GM18517 (cell line): ENCODE measurements around the gene ESPN.
"Not testable (repeated sequence)": the region's sequence is repeated elsewhere in the genome, so short reads cannot be mapped to it uniquely, and the experiment has no call there.

Experiments
- ATAC-seq: cut with Tn5 transposase; IDR thresholded peaks from one replicate; pipeline ENCODE4 v1.9.1; 2021; ENCODE audit warnings: mild to moderate bottlenecking, moderate library complexity; ENCODE audit not compliant: unreplicated experiment

Gene ESPN

DNA sequence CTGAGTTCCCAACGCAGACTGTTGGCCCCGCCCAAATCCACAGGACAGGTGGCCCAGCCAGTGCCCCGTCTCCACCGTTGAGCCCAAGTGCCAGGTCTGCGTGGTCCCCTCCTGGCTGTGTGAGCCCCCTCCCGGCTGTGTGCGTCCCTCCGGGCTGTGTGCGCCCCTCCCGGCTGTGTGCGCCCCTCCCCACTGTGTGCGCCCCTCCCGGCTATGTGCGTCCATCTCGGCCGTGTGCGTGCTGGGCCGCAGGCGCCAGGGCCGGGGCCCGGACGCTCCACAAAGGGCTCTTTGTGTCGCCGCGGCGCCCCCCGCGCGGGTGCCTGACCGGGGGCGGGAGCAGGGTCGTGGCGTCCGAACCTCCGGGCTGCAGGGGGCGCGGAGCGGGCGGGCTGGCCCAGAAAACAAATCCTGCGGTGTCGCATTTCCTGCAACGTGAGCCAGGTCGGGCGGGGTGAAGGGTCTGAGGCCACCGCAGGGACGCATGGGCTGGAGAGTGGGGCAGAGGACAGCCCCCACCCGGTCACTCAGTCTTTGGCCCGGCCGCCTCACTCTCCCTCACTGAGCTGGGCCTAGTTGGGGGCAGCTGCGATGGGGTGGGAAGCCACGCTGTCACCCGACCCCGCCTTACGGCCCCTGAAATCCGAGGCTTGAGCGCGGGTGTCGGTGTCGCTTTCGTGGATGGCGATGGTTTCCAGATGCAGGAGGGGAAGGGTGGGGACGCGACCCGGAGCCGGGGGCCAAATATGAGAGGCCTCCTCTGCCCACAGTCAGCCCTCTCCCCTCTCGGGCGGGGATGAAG lies 22.6 kb downstream of the ESPN start:
- ATAC-seq = no peak

DNA sequence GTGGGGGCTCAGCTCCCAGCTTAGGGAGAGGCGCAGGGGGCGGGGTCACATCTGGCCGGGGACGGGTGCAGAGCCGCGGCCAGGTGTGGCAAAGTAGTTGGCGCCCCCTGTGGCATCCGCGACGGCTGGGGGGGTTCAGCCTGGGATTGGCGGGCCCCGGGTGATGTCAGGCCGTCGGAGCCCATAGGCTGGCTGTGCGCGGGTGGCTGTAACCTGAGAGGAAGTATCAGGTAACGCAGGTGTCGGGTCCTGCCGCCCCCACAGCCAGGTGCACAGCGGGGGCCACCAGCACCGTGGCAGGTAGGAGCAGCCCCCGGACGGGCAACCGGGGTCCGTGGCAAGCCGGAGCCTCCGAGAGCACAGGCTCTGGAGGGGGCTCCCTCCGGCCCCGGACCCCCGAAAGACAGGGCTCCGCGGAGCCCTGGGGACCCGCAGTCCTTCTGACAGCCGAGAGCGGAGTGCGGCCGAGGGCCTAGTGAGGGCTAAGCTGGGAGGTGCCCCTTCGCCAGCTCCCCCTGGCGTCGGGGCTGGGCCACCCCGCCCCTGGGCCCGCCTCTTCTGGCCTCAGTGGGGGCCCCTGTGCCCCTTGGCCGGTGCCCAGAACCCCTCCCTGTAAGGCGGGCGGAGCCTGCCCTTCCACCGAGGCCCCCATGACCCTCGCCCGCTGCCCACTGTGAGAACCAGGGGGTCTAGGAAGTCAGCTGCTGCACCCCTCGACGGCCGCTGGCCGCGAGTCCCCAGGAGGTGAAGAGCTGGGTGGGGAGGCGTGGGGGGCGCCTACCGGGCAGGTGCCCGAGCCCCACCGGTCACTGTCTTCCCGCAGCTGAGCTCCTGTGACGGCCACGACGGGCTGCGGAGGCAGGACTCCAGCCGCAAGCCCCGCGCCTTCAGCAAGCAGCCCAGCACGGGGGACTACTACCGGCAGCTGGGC lies 23.5 kb downstream of the ESPN start:
- no peak for ATAC-seq

DNA sequence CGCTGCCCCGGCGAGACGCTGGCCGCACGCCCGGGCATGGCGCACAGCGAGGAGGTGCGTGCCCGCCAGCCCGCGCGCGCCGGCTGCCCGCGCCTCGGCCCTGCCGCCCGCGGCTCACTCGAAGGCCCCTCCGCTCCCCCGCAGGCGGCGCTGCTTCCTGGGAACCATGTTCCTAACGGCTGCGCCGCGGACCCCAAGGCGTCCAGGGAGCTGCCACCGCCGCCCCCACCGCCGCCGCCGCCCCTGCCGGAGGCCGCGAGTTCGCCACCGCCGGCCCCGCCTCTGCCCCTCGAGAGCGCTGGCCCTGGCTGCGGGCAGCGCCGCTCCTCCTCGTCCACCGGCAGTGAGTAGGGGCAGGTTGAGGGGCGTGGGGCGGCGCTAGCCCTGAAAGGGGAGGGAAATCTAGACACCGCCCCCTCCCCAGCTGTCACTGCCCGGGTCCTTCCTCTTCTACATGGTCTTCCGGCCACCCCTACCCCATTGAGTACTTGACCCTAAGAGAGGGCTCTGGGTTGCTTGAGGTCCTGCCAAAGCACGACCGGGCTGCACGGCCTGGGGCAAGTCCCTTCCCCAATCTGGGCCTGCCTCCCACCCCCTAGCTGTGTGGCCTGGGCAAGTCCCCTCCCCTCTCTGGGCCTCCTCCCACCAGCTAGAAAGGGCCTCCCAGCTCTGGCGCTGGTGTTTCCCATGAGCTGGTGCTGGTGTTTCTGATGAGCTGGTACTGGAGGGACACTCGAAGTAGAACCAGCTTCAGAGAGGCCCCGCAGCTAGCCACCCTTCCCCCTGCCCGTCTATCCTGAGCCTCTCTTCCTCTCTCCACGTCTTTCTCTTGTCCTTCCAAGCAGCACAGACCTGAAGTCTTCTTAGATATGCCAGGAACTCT lies 24.4 kb downstream of the ESPN start:
- ATAC-seq = no peak

DNA sequence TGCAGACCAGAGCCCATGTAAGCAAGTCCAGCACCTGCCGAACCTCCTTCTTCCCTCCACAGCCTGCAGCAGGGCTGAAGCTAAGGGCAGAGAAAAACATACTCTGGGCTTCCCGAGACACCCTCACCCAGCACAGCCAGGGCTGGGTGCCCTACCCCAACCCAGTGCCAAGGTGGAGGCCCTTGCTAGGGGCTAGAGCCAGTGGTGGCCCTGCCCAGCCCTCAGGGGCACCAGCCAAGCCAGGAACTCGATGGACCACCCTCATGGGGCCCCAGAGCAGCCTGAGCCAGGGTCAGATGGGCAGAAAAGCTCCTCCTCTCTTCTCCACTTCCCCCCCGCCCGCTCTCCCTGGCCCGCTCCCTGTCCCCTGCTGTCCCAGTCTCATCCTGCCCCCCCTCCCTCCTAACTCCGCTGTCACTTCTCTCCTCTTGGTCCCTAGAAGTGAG lies 25.5 kb downstream of the ESPN start:
- no peak for ATAC-seq

DNA sequence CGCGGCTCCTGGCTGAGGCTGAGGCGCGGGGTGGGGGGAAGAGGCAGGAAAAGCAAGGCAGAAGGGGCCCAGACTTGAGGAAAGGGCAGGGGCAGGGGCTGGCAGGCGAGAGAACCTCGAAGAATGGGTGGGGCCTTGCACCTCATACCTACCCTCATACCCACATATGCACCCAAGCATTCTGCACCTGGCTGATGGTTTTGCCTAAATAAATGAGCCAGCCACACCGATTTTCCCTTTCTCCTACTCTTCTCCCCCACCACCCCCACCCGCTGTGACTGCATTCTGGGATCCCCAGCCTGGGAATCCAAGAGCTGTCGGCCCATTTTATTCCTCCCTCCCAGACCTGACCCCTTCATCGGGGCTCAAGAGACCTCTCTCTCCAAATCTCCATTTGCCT lies 25.9 kb downstream of the ESPN start:
- ATAC-seq = not testable (repeated sequence)

DNA sequence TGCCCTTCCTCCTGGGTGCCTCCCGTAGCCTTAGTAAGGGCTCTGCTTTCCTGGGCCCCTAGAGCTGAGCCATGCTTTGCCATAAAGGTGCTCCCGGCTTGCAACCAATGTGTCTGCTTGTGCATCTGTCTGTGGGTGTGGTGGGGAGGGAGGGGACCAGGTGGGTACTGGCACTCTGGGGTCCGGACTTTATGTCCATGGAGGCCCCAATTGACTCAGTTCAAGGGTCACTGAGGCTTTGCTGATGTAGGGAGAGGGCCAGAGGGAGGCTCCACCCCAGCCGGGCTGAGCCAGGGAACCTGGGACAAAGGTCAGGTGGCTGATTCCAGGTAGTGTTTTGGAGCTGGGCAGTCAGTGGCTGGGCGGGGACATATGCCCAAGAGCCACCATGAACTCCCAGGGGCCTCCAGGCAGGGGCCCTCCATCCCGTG lies 26.4 kb downstream of the ESPN start:
- no peak for ATAC-seq

DNA sequence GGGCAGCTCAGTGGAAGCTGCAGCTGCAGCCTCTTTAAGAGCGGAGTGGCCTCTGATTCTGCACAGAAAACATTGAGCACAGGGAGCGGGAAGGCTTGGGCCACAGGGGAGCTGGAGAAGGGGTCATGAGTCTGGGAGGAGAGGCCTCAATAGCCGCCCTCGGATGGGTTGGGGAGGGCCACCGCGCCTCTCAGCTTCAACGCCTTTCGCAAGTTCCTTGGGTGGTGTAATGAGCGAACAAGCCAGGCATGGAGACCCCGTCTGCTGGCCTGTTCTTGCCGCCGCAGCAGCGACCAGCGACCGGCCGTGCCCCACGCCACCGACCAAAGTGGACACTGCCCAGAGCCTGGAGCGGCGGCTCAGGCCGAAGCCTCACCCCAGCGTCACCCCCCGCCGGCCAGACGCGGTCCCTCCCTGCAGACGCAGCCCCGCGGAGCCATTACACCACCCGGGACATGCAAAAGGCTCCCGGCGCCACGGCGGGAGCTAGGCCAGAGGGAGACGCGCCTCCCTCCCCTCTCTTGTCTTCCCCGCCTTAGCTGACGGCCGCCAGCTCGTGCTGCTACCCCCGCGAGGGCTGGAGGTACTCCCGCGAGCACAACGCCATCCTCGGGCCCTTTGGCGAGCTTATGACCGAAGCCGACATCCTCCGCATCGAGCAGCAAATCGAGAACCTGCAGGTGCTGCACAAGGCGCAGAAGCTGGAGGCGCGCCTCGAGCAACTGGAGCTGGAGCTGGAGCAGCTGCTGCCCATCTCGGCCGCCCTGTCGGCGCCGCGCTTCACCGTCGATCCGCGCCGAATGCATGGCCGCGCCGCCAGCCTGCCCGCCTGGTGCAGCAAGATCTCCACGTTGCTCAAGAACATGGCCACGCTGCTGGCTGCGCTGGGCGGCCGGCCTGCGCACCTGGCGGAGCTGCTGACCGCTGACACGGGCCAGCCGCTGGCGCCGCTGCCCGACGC lies 29.6 kb downstream of the ESPN start:
- ATAC-seq = not testable (repeated sequence)

DNA sequence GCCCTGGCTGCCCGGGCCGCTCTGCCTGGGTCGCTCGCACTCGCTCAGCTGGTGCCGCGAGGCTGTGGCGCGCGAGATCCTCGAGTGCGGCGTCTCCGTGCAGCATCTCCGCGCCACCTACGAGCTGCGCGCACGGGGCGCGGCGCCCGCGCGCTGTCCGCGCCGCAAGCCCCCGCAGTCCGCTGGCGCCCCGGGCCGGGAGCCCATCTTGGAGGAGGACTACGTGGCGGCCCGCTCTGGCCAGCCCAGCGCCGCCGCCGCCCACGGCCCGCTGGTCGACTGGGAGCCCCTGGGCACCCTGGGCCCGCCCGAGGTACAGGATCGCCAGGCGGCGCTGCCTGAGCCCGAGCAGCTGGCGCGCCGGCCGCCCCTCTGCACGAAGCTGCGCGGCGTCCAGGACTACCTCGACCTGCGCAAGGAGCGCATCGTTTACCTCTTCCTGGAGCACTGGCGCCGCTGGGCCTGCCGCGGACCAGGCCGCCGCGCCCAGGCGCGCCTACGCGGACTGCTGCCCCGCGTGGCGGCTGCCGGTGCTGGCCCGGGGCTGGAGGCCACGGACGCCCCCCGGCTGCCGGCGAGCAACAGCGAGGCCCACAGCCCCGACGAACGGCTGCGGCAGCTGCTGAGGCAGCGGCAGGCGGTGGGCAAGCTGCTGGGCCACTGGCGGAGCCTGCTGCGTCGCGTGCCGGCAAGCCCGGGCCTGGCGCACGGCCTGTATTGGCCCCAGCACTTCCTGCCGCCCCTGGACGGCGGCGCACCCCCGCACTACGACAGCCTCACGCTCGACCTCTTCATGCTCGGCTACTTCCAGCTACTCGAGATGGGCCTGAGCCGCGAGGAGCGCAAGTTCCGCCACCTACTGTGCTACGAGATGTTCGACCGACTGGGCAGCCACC lies 30.5 kb downstream of the ESPN start:
- no peak for ATAC-seq

DNA sequence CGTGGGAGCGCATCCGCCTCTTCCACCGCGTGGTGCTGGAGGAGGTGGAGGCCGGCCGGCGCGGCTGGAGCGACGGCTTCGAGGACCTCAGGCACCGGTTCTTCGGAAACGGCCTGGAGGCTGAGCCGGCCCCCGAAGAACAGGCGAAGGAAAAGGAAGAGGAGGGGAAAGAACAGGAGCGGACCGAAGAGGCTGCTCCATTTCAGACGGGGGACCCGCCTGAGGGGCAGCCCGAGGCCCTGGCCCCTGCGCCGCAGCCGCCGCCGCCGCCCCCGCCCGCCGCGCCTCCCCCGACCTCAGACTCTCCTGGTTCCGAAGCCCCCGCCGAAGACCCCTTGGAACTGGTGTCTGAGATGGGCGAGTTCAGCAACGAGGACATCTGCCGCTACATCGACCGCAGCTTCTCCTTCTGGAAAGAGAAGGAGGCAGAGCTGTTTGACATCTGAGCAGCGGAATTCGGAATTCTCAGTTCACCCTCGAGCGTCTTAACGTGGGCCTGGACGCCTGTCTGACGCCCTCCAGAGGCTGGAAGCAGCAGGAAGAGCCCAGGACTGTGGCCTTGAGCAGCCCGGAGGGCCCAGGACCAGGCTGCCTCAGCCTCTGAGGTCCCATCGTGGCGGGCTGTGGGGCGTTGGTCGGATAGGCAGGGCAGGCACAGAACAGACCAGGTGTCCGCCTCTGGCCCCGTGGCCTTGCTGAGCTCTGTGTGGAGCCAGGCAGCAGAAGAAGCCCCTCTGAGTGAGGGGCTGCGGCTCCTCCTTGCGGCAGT lies 31.4 kb downstream of the ESPN start:
- ATAC-seq = not testable (repeated sequence)

DNA sequence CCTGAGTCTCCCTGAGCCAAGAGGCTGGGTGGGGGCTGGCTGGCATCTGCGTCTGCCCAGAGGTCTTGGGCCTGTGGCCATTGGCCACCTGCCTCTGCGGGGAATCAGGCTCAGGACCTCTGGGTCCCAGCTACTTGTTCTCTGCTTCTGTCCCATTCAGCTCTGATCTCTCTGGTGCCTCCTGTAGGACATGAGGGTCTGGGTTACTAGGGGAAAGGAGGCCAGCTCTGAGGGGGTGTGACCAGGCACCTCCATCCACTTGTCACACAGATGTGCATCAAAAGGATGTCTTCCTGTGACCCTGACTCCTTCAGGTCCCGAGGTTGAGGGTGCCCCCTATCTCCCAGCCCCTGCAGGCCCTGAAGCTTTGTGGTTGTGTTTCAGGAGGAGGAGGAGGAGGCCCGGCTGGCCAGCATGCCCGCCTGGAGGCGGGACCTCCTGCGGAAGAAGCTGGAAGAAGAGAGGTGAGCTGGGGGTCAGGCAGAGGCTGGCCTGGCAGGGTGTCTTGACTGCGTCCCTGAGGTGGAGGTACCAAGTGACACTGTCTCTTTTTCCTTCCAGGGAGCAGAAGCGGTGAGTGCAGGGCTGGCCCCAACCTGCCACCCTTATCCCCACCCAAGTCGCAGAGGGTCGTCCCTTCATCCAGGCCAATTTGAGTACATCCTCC lies 32.4 kb downstream of the ESPN start:
- no peak for ATAC-seq

DNA sequence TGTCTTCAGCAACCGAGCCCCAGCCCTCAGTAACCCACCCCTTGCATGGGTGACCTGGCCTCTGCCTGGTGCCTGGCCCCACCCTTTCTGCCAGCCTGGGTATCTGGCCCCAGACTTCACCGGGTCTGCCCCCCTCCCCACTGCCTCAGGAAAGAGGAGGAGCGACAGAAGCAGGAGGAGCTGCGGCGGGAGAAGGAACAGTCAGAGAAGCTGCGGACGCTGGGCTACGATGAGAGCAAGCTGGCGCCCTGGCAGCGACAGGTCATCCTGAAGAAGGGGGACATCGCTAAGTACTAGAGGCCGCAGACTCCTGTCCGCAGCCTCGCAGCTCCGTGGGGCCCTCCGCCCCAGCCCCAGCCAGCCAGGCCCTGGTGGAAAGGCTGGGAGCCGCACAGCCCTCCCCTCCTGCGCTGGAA lies 35.3 kb downstream of the ESPN start:
- no peak for ATAC-seq

DNA sequence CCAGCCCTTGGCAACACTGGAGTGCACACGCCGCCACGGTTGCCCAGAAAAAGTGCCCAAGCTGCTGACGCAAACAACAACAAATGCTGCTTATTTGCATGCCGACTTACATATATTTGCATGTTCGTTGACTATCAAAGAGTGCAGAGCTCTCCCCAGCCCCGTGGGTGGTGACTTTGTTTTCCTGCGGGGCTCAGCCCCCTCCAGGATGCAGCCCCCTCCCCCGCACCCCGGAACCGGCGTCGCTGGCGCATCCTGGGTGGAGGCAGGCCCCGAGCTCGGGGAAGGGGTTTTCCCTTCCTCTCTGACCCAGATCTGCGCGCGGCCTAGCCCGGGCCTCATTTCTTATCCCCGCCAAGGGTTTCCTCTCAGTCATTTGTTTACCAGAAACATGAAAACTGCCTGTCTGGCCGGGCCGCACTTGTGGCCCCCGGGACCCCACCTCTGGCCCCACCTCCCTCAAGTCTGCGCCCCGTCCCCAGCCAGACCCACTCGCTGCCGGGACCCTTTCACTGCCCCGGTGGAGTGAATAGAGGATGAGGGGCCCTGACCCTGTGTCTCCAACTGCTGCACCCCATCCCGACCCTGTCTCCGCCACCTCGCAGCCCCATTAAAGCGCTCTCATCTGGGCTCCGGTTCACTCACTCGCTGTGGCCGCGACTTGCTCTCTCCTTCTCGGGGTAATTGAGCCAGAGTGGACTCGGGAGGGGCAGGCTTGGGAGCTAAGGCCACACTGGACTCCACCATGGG lies 35.9 kb downstream of the ESPN start:
- no peak for ATAC-seq

DNA sequence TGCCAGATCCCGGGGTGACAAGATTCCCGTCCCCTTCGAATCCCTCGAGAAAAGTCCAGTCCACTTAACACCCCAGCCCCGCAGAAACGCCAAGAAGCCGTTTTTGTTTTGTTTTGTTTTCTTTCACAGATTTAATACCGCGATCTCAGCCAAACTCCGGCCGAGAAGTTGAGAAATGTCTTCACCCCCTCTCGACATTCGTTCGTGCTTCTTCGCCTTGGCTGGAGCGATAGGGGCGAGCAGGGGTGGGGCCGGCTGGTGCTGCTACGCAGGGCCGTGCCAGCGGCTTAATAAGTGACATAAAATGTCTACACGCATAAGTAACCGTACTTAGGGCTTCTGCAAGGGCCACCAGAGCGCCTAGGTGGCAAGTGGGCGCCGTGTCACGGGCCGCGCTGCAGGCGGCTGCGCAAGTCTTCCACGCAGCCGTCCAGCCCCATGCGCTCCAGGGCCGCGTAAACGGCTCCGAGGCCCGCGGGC lies 36.5 kb downstream of the ESPN start:
- no peak for ATAC-seq

DNA sequence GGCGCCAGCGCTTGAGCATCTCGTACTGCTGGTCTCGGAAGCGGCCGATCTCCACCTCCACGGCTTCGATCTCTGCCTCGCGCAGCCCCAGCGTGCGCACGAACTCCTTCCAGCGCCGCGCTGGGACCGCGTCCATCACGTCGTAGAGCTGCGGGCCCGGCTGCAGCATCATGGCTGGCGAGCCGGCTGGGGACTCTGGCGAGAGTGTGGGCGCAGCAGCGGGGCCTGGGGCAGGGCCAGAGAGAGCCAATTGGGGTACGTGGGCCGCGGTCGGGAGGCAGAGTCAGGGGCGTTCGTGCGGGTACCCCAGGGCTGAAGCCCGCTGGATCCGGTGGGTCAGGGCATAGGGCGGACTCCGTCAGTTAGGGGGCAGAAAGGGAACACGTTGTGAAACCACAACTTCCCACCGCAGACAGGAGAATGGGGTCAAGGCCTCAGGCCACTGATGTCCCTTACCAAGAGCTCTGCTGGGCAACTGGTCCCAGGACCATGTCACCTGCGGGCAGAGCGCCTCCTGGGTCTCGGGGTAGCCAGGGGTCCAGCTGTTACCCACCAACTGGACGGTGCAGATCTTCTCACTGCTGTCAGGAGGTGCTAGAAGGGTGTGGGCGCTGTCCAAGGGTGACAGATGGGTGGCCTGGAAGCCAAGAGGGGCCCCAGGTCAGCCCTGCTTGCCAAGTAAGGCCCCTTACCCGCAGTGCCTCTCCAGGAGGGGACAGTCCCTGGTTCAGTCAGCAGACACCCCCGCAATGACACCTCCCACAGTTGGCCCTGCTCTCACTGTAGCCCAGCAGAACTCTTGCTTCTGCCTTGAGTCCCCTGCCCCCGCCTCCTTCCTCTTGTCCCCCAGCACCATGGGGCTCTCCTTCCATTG lies 37.2 kb downstream of the ESPN start:
- ATAC-seq = no peak

DNA sequence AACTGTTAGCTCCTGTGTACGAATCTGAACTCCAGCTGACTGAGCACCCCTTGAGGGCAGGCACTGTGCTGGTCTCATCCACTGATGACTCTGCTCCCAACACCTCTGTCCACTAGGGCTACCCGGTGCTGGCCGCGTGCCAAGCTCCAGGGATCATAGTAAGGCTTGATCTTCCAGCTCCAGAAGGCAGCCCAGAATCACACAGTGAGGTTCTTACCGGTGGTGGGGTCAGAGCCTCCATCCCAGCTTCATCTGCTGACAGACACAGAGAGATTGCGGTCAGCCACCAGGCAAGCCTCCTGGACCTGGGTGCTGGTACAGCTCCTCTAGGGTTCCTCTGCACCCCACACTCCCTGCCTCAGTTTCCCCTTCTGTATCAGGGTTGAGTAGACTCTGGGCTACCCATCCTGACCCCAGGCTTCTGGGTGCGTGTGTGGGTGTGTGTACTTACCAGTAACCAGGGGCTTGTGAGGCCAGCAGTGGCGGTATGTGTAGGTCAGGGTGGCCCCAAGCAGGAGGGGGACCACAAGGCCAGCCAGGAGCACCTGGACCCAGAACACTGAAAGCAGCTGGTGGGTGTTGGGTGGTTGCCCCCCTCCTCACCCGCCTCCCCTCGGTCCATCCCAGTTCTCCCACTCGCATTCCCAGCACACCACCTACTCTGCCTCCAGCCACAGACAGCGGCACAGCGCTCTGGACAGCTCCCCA lies 38.0 kb downstream of the ESPN start:
- no peak for ATAC-seq
